H9 (cell line): Measurements from ENCODE around the gene DCTN1. TPM values are rescaled to one million over a fixed set of nuclear protein-coding genes. Genes with fewer than 3 reads are reported as not detected.

Experiments used
- DNase-seq: peaks from one replicate; pipeline ENCODE4 v3.0.0-alpha.2; 2017
- H2AFZ ChIP-seq: one replicate; pipeline ENCODE4 v1.6.1; 2013; ENCODE audit warnings: mild to moderate bottlenecking, low read length, control low read depth, moderate library complexity
- H2AK5ac ChIP-seq: 2 replicates; pipeline ENCODE4 v1.6.1; 2013; ENCODE audit warnings: low read length, control low read depth, mixed read lengths; ENCODE audit not compliant: insufficient read length
- H2BK120ac ChIP-seq: one replicate; pipeline ENCODE4 v1.6.1; 2013; ENCODE audit warnings: low read depth, mild to moderate bottlenecking, low read length, control low read depth, inconsistent platforms; ENCODE audit not compliant: poor library complexity, severe bottlenecking
- H2BK12ac ChIP-seq: 2 replicates; pipeline ENCODE4 v1.6.1; 2013; ENCODE audit warnings: low read length, control low read depth, mixed read lengths, low read depth; ENCODE audit not compliant: insufficient read length
- H2BK15ac ChIP-seq: 2 replicates; pipeline ENCODE4 v1.6.1; 2013; ENCODE audit warnings: low read depth, low read length, control low read depth
- H2BK20ac ChIP-seq: one replicate; pipeline ENCODE4 v1.6.1; 2013; ENCODE audit warnings: low read depth, mild to moderate bottlenecking, low read length, control low read depth, inconsistent platforms; ENCODE audit not compliant: poor library complexity, severe bottlenecking
- H2BK5ac ChIP-seq: 2 replicates; pipeline ENCODE4 v1.6.1; 2013; ENCODE audit warnings: low read length, control low read depth, mixed read lengths; ENCODE audit not compliant: insufficient read length
- H3K14ac ChIP-seq: 2 replicates; pipeline ENCODE4 v1.6.1; 2013; ENCODE audit warnings: low read length, control low read depth; ENCODE audit not compliant: insufficient read depth
- H3K18ac ChIP-seq: 2 replicates; pipeline ENCODE4 v1.6.1; 2013; ENCODE audit warnings: low read depth, mild to moderate bottlenecking, mixed read lengths, low read length, control low read depth; ENCODE audit not compliant: insufficient read length
- H3K23ac ChIP-seq: 2 replicates; pipeline ENCODE4 v1.6.1; 2013; ENCODE audit warnings: low read length, control low read depth, mixed read lengths, low read depth; ENCODE audit not compliant: insufficient read length
- H3K23me2 ChIP-seq: 2 replicates; pipeline ENCODE4 v1.6.1; 2013; ENCODE audit warnings: low read depth, mild to moderate bottlenecking, mixed read lengths, low read length, control low read depth; ENCODE audit not compliant: insufficient read length, poor library complexity, severe bottlenecking
- H3K27ac ChIP-seq: 2 replicates; pipeline ENCODE4 v1.5.1; 2013; ENCODE audit warnings: low read length, control low read depth, mixed read lengths, low read depth; ENCODE audit not compliant: insufficient read length
- H3K27me3 ChIP-seq: 2 replicates; pipeline ENCODE4 v1.6.1; 2013; ENCODE audit warnings: low read length, control low read depth, inconsistent platforms; ENCODE audit not compliant: insufficient read depth
- H3K4ac ChIP-seq: 2 replicates; pipeline ENCODE4 v1.6.1; 2013; ENCODE audit warnings: low read depth, mild to moderate bottlenecking, control low read depth, inconsistent platforms, low read length, moderate library complexity
- H3K4me1 ChIP-seq: 2 replicates; pipeline ENCODE4 v1.6.1; 2013; ENCODE audit warnings: low read length, control low read depth, inconsistent platforms; ENCODE audit not compliant: insufficient read depth
- H3K4me2 ChIP-seq: 2 replicates; pipeline ENCODE4 v1.6.1; 2013; ENCODE audit warnings: low read length, control low read depth, mixed read lengths; ENCODE audit not compliant: insufficient read length, insufficient read depth
- H3K56ac ChIP-seq: 2 replicates; pipeline ENCODE4 v1.6.1; 2013; ENCODE audit warnings: low read depth, mild to moderate bottlenecking, mixed read lengths, low read length, control low read depth; ENCODE audit not compliant: insufficient read length
- H3K79me1 ChIP-seq: 2 replicates; pipeline ENCODE4 v1.6.1; 2013; ENCODE audit warnings: low read depth, mild to moderate bottlenecking, moderate library complexity, low read length, control low read depth, inconsistent platforms; ENCODE audit not compliant: insufficient read depth, poor library complexity, severe bottlenecking
- H3K79me2 ChIP-seq: 2 replicates; pipeline ENCODE4 v1.6.1; 2013; ENCODE audit warnings: low read length, control low read depth, inconsistent platforms; ENCODE audit not compliant: insufficient read depth
- H3K9ac ChIP-seq: 2 replicates; pipeline ENCODE4 v1.6.1; 2013; ENCODE audit warnings: low read length, control low read depth, mixed read lengths; ENCODE audit not compliant: insufficient read length; ENCODE audit errors: extremely low read depth
- H3K9me3 ChIP-seq: one replicate; pipeline ENCODE4 v1.6.1; 2013; ENCODE audit warnings: low read depth, low read length, inconsistent platforms; ENCODE audit not compliant: control insufficient read depth
- H3T11ph ChIP-seq: one replicate; pipeline ENCODE4 v1.6.1; 2013; ENCODE audit warnings: mild to moderate bottlenecking, low read length, control low read depth, inconsistent platforms
- H4K20me1 ChIP-seq: one replicate; pipeline ENCODE4 v1.6.1; 2013; ENCODE audit not compliant: control insufficient read depth, insufficient read length, insufficient read depth
- H4K5ac ChIP-seq: 2 replicates; pipeline ENCODE4 v1.6.1; 2013; ENCODE audit warnings: low read depth, mild to moderate bottlenecking, mixed read lengths, low read length, control low read depth; ENCODE audit not compliant: insufficient read length
- H4K8ac ChIP-seq: replicated peaks from 2 replicates; pipeline ENCODE4 v1.6.1; 2013; ENCODE audit warnings: low read length, control low read depth, mixed read lengths, low read depth; ENCODE audit not compliant: insufficient read length
- H4K91ac ChIP-seq: 2 replicates; pipeline ENCODE4 v1.6.1; 2013; ENCODE audit warnings: low read depth, mild to moderate bottlenecking, moderate library complexity, mixed read lengths, low read length, control low read depth; ENCODE audit not compliant: insufficient read length
- H3K27ac Mint-ChIP-seq, 3 experiments: 2 replicates in 2 of 3; 3 replicates in 1 of 3; pipeline ENCODE4 v1.8.0; 2020 to 2021; ENCODE audit warnings: mixed read lengths in 3 of 3, mild to moderate bottlenecking in 1 of 3, moderate library complexity in 1 of 3
- H3K27me3 Mint-ChIP-seq: 2 replicates; pipeline ENCODE4 v1.8.0; 2021; ENCODE audit warnings: low read depth, mild to moderate bottlenecking, moderate library complexity, mixed read lengths
- H3K36me3 Mint-ChIP-seq, 3 experiments: 2 replicates in 2 of 3; 3 replicates in 1 of 3; pipeline ENCODE4 v1.8.0; 2020 to 2021; ENCODE audit warnings: low read depth in 3 of 3, mixed read lengths in 3 of 3; ENCODE audit not compliant: insufficient read depth in 1 of 3
- H3K4me1 Mint-ChIP-seq, 2 experiments: 2 replicates each; pipeline ENCODE4 v1.8.0; 2020; ENCODE audit warnings: mixed read lengths in 2 of 2
- H3K4me3 Mint-ChIP-seq, 2 experiments: 2 replicates in 1 of 2; 3 replicates in 1 of 2; pipeline ENCODE4 v1.8.0; 2020 to 2021; ENCODE audit warnings: mild to moderate bottlenecking in 2 of 2, mixed read lengths in 2 of 2, moderate library complexity in 1 of 2
- H3K9me3 Mint-ChIP-seq, 2 experiments: 2 replicates in 1 of 2; 3 replicates in 1 of 2; pipeline ENCODE4 v1.8.0; 2020; ENCODE audit warnings: mild to moderate bottlenecking in 2 of 2, mixed read lengths in 2 of 2, moderate library complexity in 1 of 2
- WGBS: extraction: QIAGEN DNeasy Blood & Tissue Kit; methylation state at CpG from one replicate; pipeline ENCODE4 v1.1.7; 2013; ENCODE audit warnings: missing lambda C conversion rate, low lambda C conversion rate, mixed read lengths; ENCODE audit not compliant: insufficient read length; ENCODE audit errors: extremely low coverage; 5-methylcytosine and 5-hydroxymethylcytosine counted together
- total RNA-seq: library from RNA; stranded (reverse); gene quantifications from 2 replicates; pipeline ENCODE4 v1.2.1, GENCODE V29; 2021
- TF ChIP-seq, protein P1 (sequence below): fragments of 200-600 bp; sonication (generic); conservative IDR thresholded peaks from 3 replicates; pipeline ENCODE4 v1.8.0; 2021; ENCODE audit warnings: antibody characterized with exemption, mild to moderate bottlenecking

Gene DCTN1
- total RNA-seq, 1 experiment from 2014 or later = 141 TPM

DNA sequence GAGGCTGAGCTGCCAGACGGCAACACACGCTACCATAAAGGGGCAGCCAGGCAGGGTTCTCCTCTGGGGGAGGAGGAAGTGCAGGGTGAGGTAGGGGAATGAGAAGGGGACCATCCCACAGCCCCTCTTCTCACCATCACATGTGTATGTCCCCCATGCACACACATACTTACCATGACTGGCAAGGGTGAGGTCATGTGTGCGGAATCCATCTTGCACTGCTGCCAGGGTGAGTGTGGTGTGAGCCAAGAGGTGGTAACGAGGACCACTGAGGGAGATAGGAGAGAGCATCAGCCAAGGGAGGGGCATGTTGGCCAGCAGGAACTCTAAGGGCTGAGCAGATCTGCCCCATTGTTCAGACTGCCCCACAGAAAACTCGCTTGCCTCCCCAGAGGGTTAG lies 48.6 kb upstream of the DCTN1 start:
- no peaks in the 10 kb centered on the region; a peak in 1 of 5 replicates for H3K9me3 Mint-ChIP-seq
- H2BK5ac ChIP-seq = no peak overlapping the region
- TF ChIP-seq, protein P1, sequence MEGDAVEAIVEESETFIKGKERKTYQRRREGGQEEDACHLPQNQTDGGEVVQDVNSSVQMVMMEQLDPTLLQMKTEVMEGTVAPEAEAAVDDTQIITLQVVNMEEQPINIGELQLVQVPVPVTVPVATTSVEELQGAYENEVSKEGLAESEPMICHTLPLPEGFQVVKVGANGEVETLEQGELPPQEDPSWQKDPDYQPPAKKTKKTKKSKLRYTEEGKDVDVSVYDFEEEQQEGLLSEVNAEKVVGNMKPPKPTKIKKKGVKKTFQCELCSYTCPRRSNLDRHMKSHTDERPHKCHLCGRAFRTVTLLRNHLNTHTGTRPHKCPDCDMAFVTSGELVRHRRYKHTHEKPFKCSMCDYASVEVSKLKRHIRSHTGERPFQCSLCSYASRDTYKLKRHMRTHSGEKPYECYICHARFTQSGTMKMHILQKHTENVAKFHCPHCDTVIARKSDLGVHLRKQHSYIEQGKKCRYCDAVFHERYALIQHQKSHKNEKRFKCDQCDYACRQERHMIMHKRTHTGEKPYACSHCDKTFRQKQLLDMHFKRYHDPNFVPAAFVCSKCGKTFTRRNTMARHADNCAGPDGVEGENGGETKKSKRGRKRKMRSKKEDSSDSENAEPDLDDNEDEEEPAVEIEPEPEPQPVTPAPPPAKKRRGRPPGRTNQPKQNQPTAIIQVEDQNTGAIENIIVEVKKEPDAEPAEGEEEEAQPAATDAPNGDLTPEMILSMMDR = no peak
- H2AFZ ChIP-seq = no peak overlapping the region
- no peaks in the 10 kb centered on the region for H3K79me2 ChIP-seq
- H3K4me3 Mint-ChIP-seq = no peak overlapping the region
- WGBS = no CpG with 5 or more reads among the region's 5 CpGs
- H3K79me1 ChIP-seq = no peaks in the 10 kb centered on the region
- H4K5ac ChIP-seq = no peak overlapping the region
- no peaks in the 10 kb centered on the region for H3K4me1 ChIP-seq
- no peaks in the 10 kb centered on the region for H3K27me3 ChIP-seq
- no peak overlapping the region for H3K56ac ChIP-seq
- no peak overlapping the region for H3T11ph ChIP-seq
- DNase-seq = no peak
- no peak overlapping the region for H3K4ac ChIP-seq
- no peak overlapping the region for H3K9ac ChIP-seq
- no peak overlapping the region for H3K27ac ChIP-seq
- H2BK15ac ChIP-seq = no peak overlapping the region
- no peaks in the 10 kb centered on the region; the same call in 1 of the 2 replicates for H3K27me3 Mint-ChIP-seq
- no peak overlapping the region for H2BK120ac ChIP-seq
- no peak overlapping the region for H2BK20ac ChIP-seq
- no peak overlapping the region for H4K91ac ChIP-seq
- H3K9me3 ChIP-seq = no peaks in the 10 kb centered on the region
- H3K36me3 Mint-ChIP-seq = peaks cover 43 to 86% (median 78%) of the 10 kb centered on the region in 3 experiments
- no peak overlapping the region for H3K14ac ChIP-seq
- peaks cover 0 to 3% of the 10 kb centered on the region in 2 experiments; a peak in 1 of 4 replicates for H3K4me1 Mint-ChIP-seq
- H3K23ac ChIP-seq = no peak overlapping the region
- H4K20me1 ChIP-seq = no peaks in the 10 kb centered on the region
- no peak overlapping the region for H2BK12ac ChIP-seq
- H4K8ac ChIP-seq = no peak overlapping the region
- H3K27ac Mint-ChIP-seq = peak overlapping the region in 1 of 3 experiments; percentile 63; a peak in 1 of 7 replicates
- no peak overlapping the region for H3K18ac ChIP-seq
- H3K4me2 ChIP-seq = no peak overlapping the region
- no peaks in the 10 kb centered on the region for H3K23me2 ChIP-seq
- no peak overlapping the region for H2AK5ac ChIP-seq
